Lower lobe of right lung (tissue), 2 donors: ENCODE results near the gene PCBD2. TPM values are rescaled to one million over a fixed set of nuclear protein-coding genes. Genes with fewer than 3 reads are reported as not detected.

Experiments
- ATAC-seq, 2 donors: fragments of 200-7000 bp; cut with Tn5 transposase; one replicate each; pipeline ENCODE4 v1.9.1; 2020 to 2022; ENCODE audit warnings: mild to moderate bottlenecking in 2 of 2, moderate library complexity in 2 of 2
- DNase-seq: peaks from one replicate; pipeline ENCODE4 v3.0.0-alpha.2; 2020
- H3K27ac ChIP-seq: fragments of 200-600 bp; one replicate; pipeline ENCODE4 v1.8.0; 2022
- H3K27me3 ChIP-seq: fragments of 200-600 bp; one replicate; pipeline ENCODE4 v1.8.0; 2022; ENCODE audit warnings: low read depth
- H3K36me3 ChIP-seq: fragments of 200-600 bp; one replicate; pipeline ENCODE4 v1.8.0; 2022; ENCODE audit warnings: mild to moderate bottlenecking
- H3K4me1 ChIP-seq: fragments of 200-600 bp; one replicate; pipeline ENCODE4 v1.8.0; 2022
- H3K4me3 ChIP-seq: fragments of 200-600 bp; one replicate; pipeline ENCODE4 v1.8.0; 2022; ENCODE audit warnings: mild to moderate bottlenecking
- H3K9me3 ChIP-seq: fragments of 200-600 bp; one replicate; pipeline ENCODE4 v1.8.0; 2022
- intact Hi-C: fragments of 100-400 bp; cut with DNase I; formaldehyde crosslinking; loops from one replicate; pipeline ENCODE4 v1.11.0; 2022
- total RNA-seq: library from RNA; stranded (reverse); fragmentation: NEBNext Ultra II Directional; extraction: Animal tissue kit (Norgen Biotek cat#: 25700); gene quantifications from one replicate; pipeline ENCODE4 v1.2.1, GENCODE V29; 2021
- TF ChIP-seq, protein P1 (sequence below): fragments of 200-600 bp; IDR thresholded peaks from one replicate; pipeline ENCODE4 v1.8.0; 2022; ENCODE audit warnings: antibody characterized with exemption, mild to moderate bottlenecking
- donor health status: DM: no; HTN: yes; CAD: no; lungs with severe emphysema.

The PCBD2 gene
- total RNA-seq, 1 donor from 2014 or later, result 13.1 TPM

DNA sequence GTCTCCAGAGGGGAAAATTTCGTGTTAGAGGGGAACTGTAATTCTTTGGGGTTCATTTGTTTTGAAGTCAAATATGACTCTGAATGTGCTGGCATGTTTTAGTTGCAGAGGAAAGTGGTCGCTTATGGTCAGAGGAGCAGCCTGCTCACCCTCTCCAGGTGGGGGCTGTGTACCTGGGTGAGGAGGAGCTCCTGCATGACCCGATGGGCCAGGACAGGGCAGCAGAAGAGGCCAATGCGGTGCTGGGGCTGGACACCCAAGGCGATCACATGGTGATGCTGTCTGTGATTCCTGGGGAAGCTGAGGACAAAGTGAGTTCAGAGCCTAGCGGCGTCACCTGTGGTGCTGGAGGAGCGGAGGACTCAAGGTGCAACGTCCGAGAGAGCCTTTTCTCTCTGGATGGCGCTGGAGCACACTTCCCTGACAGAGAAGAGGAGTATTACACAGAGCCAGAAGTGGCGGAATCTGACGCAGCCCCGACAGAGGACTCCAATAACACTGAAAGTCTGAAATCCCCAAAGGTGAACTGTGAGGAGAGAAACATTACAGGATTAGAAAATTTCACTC, 17.3 kb upstream of the PCBD2 start:
- TF ChIP-seq, protein P1, sequence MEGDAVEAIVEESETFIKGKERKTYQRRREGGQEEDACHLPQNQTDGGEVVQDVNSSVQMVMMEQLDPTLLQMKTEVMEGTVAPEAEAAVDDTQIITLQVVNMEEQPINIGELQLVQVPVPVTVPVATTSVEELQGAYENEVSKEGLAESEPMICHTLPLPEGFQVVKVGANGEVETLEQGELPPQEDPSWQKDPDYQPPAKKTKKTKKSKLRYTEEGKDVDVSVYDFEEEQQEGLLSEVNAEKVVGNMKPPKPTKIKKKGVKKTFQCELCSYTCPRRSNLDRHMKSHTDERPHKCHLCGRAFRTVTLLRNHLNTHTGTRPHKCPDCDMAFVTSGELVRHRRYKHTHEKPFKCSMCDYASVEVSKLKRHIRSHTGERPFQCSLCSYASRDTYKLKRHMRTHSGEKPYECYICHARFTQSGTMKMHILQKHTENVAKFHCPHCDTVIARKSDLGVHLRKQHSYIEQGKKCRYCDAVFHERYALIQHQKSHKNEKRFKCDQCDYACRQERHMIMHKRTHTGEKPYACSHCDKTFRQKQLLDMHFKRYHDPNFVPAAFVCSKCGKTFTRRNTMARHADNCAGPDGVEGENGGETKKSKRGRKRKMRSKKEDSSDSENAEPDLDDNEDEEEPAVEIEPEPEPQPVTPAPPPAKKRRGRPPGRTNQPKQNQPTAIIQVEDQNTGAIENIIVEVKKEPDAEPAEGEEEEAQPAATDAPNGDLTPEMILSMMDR, result no peak
- Histone ChIP-seq H3K4me3 (no peak overlapping the region), H3K9me3 (no peaks in the 10 kb centered on the region), H3K27ac (no peak overlapping the region), H3K4me1 (no peaks in the 10 kb centered on the region), H3K27me3 (no peaks in the 10 kb centered on the region), H3K36me3 (peaks cover 36% of the 10 kb centered on the region)
- ATAC-seq, result no peak
- no peak for DNase-seq
- intact Hi-C loops, result no loop called here

DNA sequence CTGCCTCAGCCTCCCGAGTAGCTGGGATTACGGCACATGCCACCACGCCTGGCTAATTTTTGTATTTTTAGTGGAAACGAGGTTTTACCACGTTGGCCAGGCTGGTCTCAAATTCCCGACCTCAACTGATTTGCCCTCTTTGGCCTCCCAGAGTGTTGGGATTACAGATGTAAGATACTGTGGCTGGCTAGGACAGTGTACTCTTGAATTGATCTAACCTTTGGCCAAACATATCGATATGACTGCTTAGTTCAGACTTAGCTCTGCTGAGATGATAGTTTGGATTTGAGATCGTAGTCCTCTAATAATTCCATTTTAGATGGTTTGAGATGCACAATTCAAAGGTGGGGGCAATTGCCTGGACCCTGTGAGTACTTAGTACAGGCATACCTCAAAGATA, 15.6 kb upstream of the PCBD2 start:
- Histone ChIP-seq H3K9me3 (no peaks in the 10 kb centered on the region), H3K36me3 (peaks cover 48% of the 10 kb centered on the region), H3K4me1 (no peaks in the 10 kb centered on the region), H3K4me3 (no peak overlapping the region), H3K27ac (no peak overlapping the region), H3K27me3 (no peaks in the 10 kb centered on the region)
- intact Hi-C loops, result no loop called here
- no peak for DNase-seq
- TF ChIP-seq, protein P1, result no peak
- ATAC-seq, result no peak

DNA sequence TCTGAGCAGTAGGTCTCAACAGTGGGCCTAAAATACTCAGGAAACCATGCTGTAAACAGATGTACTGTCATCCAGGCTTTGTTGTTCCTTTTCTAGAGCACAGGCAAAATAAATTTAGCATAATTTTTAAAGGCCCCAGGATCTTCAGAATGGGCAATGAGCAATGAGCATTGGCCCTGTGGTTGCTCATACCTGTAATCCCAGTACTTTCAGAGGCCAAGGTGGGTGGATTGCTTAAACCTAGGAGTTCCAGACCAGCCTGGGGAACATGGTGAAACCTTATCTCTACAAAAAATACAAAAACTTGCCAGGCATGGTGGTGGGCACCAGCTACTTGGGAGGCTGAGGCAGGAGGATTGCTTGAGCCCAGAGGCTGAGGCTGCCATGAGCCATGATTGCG, 13.5 kb upstream of the PCBD2 start:
- TF ChIP-seq, protein P1, result no peak
- H3K4me1 ChIP-seq, result no peaks in the 10 kb centered on the region
- no peak overlapping the region for H3K27ac ChIP-seq
- H3K36me3 ChIP-seq, result peaks cover 64% of the 10 kb centered on the region
- H3K9me3 ChIP-seq, result no peaks in the 10 kb centered on the region
- no peak overlapping the region for H3K4me3 ChIP-seq
- intact Hi-C loops, result no loop called here
- DNase-seq (no peak), ATAC-seq (no peak)
- H3K27me3 ChIP-seq, result no peaks in the 10 kb centered on the region

DNA sequence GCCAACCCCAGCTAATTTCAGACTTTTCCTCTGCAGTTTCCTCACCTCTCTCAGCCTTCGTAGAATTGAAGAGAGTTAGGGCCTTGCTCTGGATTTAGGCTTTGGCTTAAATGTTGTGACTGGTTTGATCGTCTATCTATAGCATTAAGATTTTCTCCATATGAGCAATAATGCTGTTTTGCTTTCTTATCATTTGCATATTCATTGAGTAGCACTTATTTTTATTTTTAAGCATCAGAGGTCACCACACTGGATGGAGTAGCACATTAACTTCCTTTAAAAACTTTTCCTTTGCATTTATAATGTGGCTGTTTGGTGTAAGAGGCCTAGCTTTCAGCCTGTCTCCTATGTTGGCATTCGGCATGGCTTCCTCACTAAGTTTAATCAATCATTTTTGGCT, 12.6 kb upstream of the PCBD2 start:
- no peaks in the 10 kb centered on the region for H3K9me3 ChIP-seq
- peaks cover 70% of the 10 kb centered on the region for H3K36me3 ChIP-seq
- TF ChIP-seq, protein P1, result no peak
- no peak overlapping the region for H3K27ac ChIP-seq
- ATAC-seq (no peak), DNase-seq (no peak)
- H3K4me1 ChIP-seq, result no peaks in the 10 kb centered on the region
- intact Hi-C loops, result no loop called here
- no peak overlapping the region for H3K4me3 ChIP-seq
- H3K27me3 ChIP-seq, result no peaks in the 10 kb centered on the region

DNA sequence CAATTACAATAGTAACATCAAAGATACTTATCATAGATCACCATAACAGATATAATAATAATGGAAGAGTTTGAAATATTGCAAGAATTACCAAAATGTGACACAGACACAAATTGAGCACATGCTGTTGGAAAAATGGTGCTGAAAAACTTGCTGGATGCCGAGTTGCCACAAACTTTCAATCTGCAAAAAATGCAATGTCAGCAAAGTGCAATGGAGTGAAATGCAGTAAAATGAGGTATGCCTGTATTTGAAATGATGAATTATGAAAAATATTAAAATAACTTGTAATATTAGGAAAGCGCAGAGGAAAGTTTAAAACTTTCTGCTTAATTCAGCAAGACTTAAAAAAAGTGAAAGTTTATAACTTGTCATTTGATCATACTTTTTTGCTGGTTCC, 12.0 kb upstream of the PCBD2 start:
- peaks cover 71% of the 10 kb centered on the region for H3K36me3 ChIP-seq
- DNase-seq (no peak), ATAC-seq (no peak)
- H3K9me3 ChIP-seq, result no peaks in the 10 kb centered on the region
- no peak overlapping the region for H3K27ac ChIP-seq
- H3K27me3 ChIP-seq, result no peaks in the 10 kb centered on the region
- no peak overlapping the region for H3K4me3 ChIP-seq
- no peaks in the 10 kb centered on the region for H3K4me1 ChIP-seq
- TF ChIP-seq, protein P1, result no peak
- intact Hi-C loops, result no loop called here
